Activated CD8-positive, alpha-beta memory T cell treated with anti-CD3 and anti-CD28 coated beads, Interleukin-2, amount 10 ng/mL, durations not matched to agents 7 days and 5 days (primary cell): ENCODE measurements around the gene ZKSCAN3. TPM values are rescaled to one million over a fixed set of nuclear protein-coding genes. Genes with fewer than 3 reads are reported as not detected.

ENCODE experiments used
- ATAC-seq: fragments of 150-1000 bp; cut with Tn5 transposase; one replicate; pipeline ENCODE4 v1.10.0; 2021; ENCODE audit warnings: moderate library complexity
- CTCF ChIA-PET: fragments of 350-600 bp; sonication (Branson Sonifier 250); formaldehyde crosslinking; loops from one replicate; lab custom pipeline; 2021; ENCODE audit warnings: antibody characterized with exemption; lab: Charles Lee
- DNase-seq: peaks from one replicate; pipeline ENCODE4 v3.0.0-alpha.2; 2020
- H3K27ac Mint-ChIP-seq: one replicate; pipeline ENCODE4 v1.8.0; 2021; ENCODE audit warnings: mild to moderate bottlenecking, mixed read lengths
- H3K27me3 Mint-ChIP-seq: one replicate; pipeline ENCODE4 v1.8.0; 2021; ENCODE audit warnings: mixed read lengths
- H3K36me3 Mint-ChIP-seq: one replicate; pipeline ENCODE4 v1.8.0; 2021; ENCODE audit warnings: mild to moderate bottlenecking, mixed read lengths
- H3K4me1 Mint-ChIP-seq: one replicate; pipeline ENCODE4 v1.8.0; 2021; ENCODE audit warnings: mixed read lengths
- H3K4me3 Mint-ChIP-seq: one replicate; pipeline ENCODE4 v1.8.0; 2021; ENCODE audit warnings: mild to moderate bottlenecking, moderate library complexity, mixed read lengths
- H3K9me3 Mint-ChIP-seq: one replicate; pipeline ENCODE4 v1.8.0; 2022; ENCODE audit warnings: low read depth, mixed read lengths
- total RNA-seq, 2 experiments: library from RNA; stranded (reverse); gene quantifications; one replicate each; pipeline ENCODE4 v1.2.3, GENCODE V29; 2021

Gene ZKSCAN3
- total RNA-seq, 2 experiments from 2014 or later, result 4.1 to 5.5 TPM

- Mint-ChIP-seq H3K27me3 (no peaks in the 10 kb centered on the region), H3K4me3 (no peak overlapping the region), H3K4me1 (no peaks in the 10 kb centered on the region), H3K27ac (no peak overlapping the region), H3K36me3 (peaks cover 16% of the 10 kb centered on the region), H3K9me3 (no peaks in the 10 kb centered on the region)
- DNase-seq (no peak), ATAC-seq (no peak)
- CTCF ChIA-PET, result interaction anchor here (0.9 kb wide), 1 partner anchor 11 kb away, joined by 5 read pairs; no protein-coding TSS in a partner anchor
Measured at GRCh38 chr6:28370440-28370839, 20.7 kb downstream of the ZKSCAN3 start.

GRCh38 chr6:28371280-28371679 lies 21.5 kb downstream of the ZKSCAN3 start:
- DNase-seq, result no peak
- CTCF ChIA-PET, result interaction anchor here (1.8 kb wide), 1 partner anchor 16 kb away, joined by 11 read pairs; no protein-coding TSS in a partner anchor
- Mint-ChIP-seq H3K4me1 (no peaks in the 10 kb centered on the region), H3K4me3 (no peak overlapping the region), H3K9me3 (no peaks in the 10 kb centered on the region), H3K27ac (no peak overlapping the region), H3K27me3 (no peaks in the 10 kb centered on the region), H3K36me3 (peaks cover 12% of the 10 kb centered on the region)
- ATAC-seq, result no peak

- no peak overlapping the region for H3K27ac Mint-ChIP-seq
- H3K4me3 Mint-ChIP-seq, result no peak overlapping the region
- no peak for ATAC-seq
- H3K36me3 Mint-ChIP-seq, result peaks cover 9% of the 10 kb centered on the region
- DNase-seq, result no peak
- no peaks in the 10 kb centered on the region for H3K27me3 Mint-ChIP-seq
- no peaks in the 10 kb centered on the region for H3K9me3 Mint-ChIP-seq
- CTCF ChIA-PET, result interaction anchor here (0.6 to 1.8 kb wide), 2 partner anchors 14 to 16 kb away, joined by 3 to 11 read pairs; no protein-coding TSS in a partner anchor
- no peaks in the 10 kb centered on the region for H3K4me1 Mint-ChIP-seq
Measured at GRCh38 chr6:28371706-28372451, 22.1 kb downstream of the ZKSCAN3 start.

GRCh38 chr6:28373925-28374324 lies 24.2 kb downstream of the ZKSCAN3 start:
- Mint-ChIP-seq H3K36me3 (peaks cover 22% of the 10 kb centered on the region), H3K27ac (no peak overlapping the region), H3K4me3 (no peak overlapping the region), H3K9me3 (no peaks in the 10 kb centered on the region), H3K27me3 (no peaks in the 10 kb centered on the region), H3K4me1 (no peaks in the 10 kb centered on the region)
- ATAC-seq (no peak), DNase-seq (no peak)
- CTCF ChIA-PET, result no interaction called here

GRCh38 chr6:28377879-28378278 lies 28.1 kb downstream of the ZKSCAN3 start:
- H3K36me3 Mint-ChIP-seq, result peaks cover 57% of the 10 kb centered on the region
- no peak overlapping the region for H3K27ac Mint-ChIP-seq
- CTCF ChIA-PET, result interaction anchor here (1.2 kb wide), 1 partner anchor 22 kb away, joined by 4 read pairs; no protein-coding TSS in a partner anchor
- no peak for ATAC-seq
- H3K4me3 Mint-ChIP-seq, result no peak overlapping the region
- no peaks in the 10 kb centered on the region for H3K27me3 Mint-ChIP-seq
- H3K9me3 Mint-ChIP-seq, result no peaks in the 10 kb centered on the region
- H3K4me1 Mint-ChIP-seq, result no peaks in the 10 kb centered on the region
- no peak for DNase-seq

GRCh38 chr6:28378644-28379043 lies 28.9 kb downstream of the ZKSCAN3 start:
- Mint-ChIP-seq H3K36me3 (peaks cover 64% of the 10 kb centered on the region), H3K9me3 (no peaks in the 10 kb centered on the region), H3K27ac (no peak overlapping the region), H3K4me1 (no peaks in the 10 kb centered on the region), H3K27me3 (no peaks in the 10 kb centered on the region), H3K4me3 (no peak overlapping the region)
- DNase-seq (no peak), ATAC-seq (no peak)
- CTCF ChIA-PET, result interaction anchor here (1.2 kb wide), 1 partner anchor 23 kb away, joined by 4 read pairs; no protein-coding TSS in a partner anchor

GRCh38 chr6:28380381-28380780 lies 30.6 kb downstream of the ZKSCAN3 start:
- CTCF ChIA-PET, result no interaction called here
- H3K4me1 Mint-ChIP-seq, result no peaks in the 10 kb centered on the region
- no peak overlapping the region for H3K4me3 Mint-ChIP-seq
- no peaks in the 10 kb centered on the region for H3K27me3 Mint-ChIP-seq
- H3K27ac Mint-ChIP-seq, result no peak overlapping the region
- peaks cover 77% of the 10 kb centered on the region for H3K36me3 Mint-ChIP-seq
- ATAC-seq (no peak), DNase-seq (no peak)
- H3K9me3 Mint-ChIP-seq, result no peaks in the 10 kb centered on the region

- CTCF ChIA-PET, result interaction anchor here (1.3 kb wide), 2 partner anchors 27 to 45 kb away, joined by 3 read pairs; no protein-coding TSS in a partner anchor
- DNase-seq, result no peak
- no peak for ATAC-seq
- no peaks in the 10 kb centered on the region for H3K9me3 Mint-ChIP-seq
- no peaks in the 10 kb centered on the region for H3K4me1 Mint-ChIP-seq
- no peaks in the 10 kb centered on the region for H3K27me3 Mint-ChIP-seq
- no peak overlapping the region for H3K4me3 Mint-ChIP-seq
- no peak overlapping the region for H3K27ac Mint-ChIP-seq
- peaks cover 84% of the 10 kb centered on the region for H3K36me3 Mint-ChIP-seq
Measured at GRCh38 chr6:28383235-28384142, 33.7 kb downstream of the ZKSCAN3 start.

- no peak overlapping the region for H3K4me3 Mint-ChIP-seq
- H3K27me3 Mint-ChIP-seq, result no peaks in the 10 kb centered on the region
- H3K4me1 Mint-ChIP-seq, result no peaks in the 10 kb centered on the region
- H3K36me3 Mint-ChIP-seq, result peaks cover 90% of the 10 kb centered on the region
- H3K9me3 Mint-ChIP-seq, result no peaks in the 10 kb centered on the region
- DNase-seq (no peak), ATAC-seq (no peak)
- CTCF ChIA-PET, result interaction anchor here (1.3 kb wide), 2 partner anchors 28 to 45 kb away, joined by 3 read pairs; no protein-coding TSS in a partner anchor
- no peak overlapping the region for H3K27ac Mint-ChIP-seq
Measured at GRCh38 chr6:28384143-28384533, 34.4 kb downstream of the ZKSCAN3 start.

- H3K9me3 Mint-ChIP-seq, result peaks cover 15% of the 10 kb centered on the region
Measured at GRCh38 chr6:28390688-28391087, 40.9 kb downstream of the ZKSCAN3 start.

GRCh38 chr6:28393912-28394662 lies 44.3 kb downstream of the ZKSCAN3 start:
- Mint-ChIP-seq H3K9me3 (peaks cover 15% of the 10 kb centered on the region), H3K27ac (no peak overlapping the region), H3K4me1 (peaks cover 41% of the 10 kb centered on the region), H3K27me3 (no peaks in the 10 kb centered on the region), H3K36me3 (peaks cover 84% of the 10 kb centered on the region), H3K4me3 (no peak overlapping the region)
- DNase-seq, result no peak
- CTCF ChIA-PET, result interaction anchor here (0.9 kb wide), 1 partner anchor 9 kb away, joined by 3 read pairs; no protein-coding TSS in a partner anchor
- no peak for ATAC-seq

More at GRCh38 chr6:28390688-28391087, 40.9 kb downstream of the ZKSCAN3 start:
- DNase-seq (no peak), ATAC-seq (no peak)
- no peaks in the 10 kb centered on the region for H3K27me3 Mint-ChIP-seq
- H3K36me3 Mint-ChIP-seq, result peaks cover 86% of the 10 kb centered on the region
- no peak overlapping the region for H3K4me3 Mint-ChIP-seq
- H3K27ac Mint-ChIP-seq, result no peak overlapping the region
- CTCF ChIA-PET, result no interaction called here
- H3K4me1 Mint-ChIP-seq, result peaks cover 14% of the 10 kb centered on the region

- CTCF ChIA-PET, result no interaction called here
- Mint-ChIP-seq H3K4me3 (no peak overlapping the region), H3K27ac (no peak overlapping the region), H3K36me3 (peaks cover 67% of the 10 kb centered on the region), H3K4me1 (peaks cover 46% of the 10 kb centered on the region), H3K9me3 (peaks cover 8% of the 10 kb centered on the region), H3K27me3 (no peaks in the 10 kb centered on the region)
- DNase-seq (no peak), ATAC-seq (no peak)
Measured at GRCh38 chr6:28395918-28396317, 46.2 kb downstream of the ZKSCAN3 start.
